BJ (cell line): ENCODE measurements around the gene NOX4. TPM values are rescaled to one million over a fixed set of nuclear protein-coding genes. Genes with fewer than 3 reads are reported as not detected.
A peak's percentile ranks its signal among the peaks of the same experiment; 100 is the strongest.

Source experiments
- CTCF ChIA-PET: fragments of 350-600 bp; formaldehyde crosslinking; extraction: SDS; loops from one replicate; lab custom pipeline; 2021; ENCODE audit warnings: antibody characterized with exemption, inconsistent platforms; lab: Yijun Ruan, JAX
- POLR2A ChIA-PET: fragments of 300-600 bp; sonication (Branson Sonifier 250); formaldehyde crosslinking; extraction: SDS; loops from one replicate; lab custom pipeline; 2021; ENCODE audit warnings: antibody characterized with exemption; lab: Charles Lee
- DNase-seq: peaks from one replicate; pipeline ENCODE4 v3.0.0-alpha.2; 2011; ENCODE audit warnings: low read depth
- H3K27me3 ChIP-seq: 2 replicates; pipeline ENCODE4 v1.6.0; 2011; ENCODE audit warnings: low read length; ENCODE audit not compliant: control insufficient read depth, insufficient read depth
- H3K36me3 ChIP-seq: 2 replicates; pipeline ENCODE4 v1.5.1; 2011; ENCODE audit warnings: low read length; ENCODE audit not compliant: control insufficient read depth, insufficient read depth
- H3K4me3 ChIP-seq: 2 replicates; pipeline ENCODE4 v1.5.1; 2011; ENCODE audit warnings: low read depth, mild to moderate bottlenecking, control low read depth, low read length
- CTCF ChIP-seq: IDR thresholded peaks from 2 replicates; pipeline ENCODE4 v1.5.1; 2011; ENCODE audit warnings: low read depth, mild to moderate bottlenecking, control low read depth, inconsistent platforms, low read length, moderate library complexity; ENCODE audit not compliant: insufficient read depth
- polyA minus RNA-seq: library from RNA; depleted of rRNA, polyadenylated mRNA; stranded (reverse); fragments of >200 nt; gene quantifications from 2 replicates; pipeline ENCODE4 v1.2.3, GENCODE V29; 2011; rRNA and poly(A)+ RNA removed
- polyA plus RNA-seq: library from polyadenylated mRNA; depleted of rRNA; stranded (reverse); fragments of >200 nt; gene quantifications from 2 replicates; pipeline ENCODE4 v1.2.3, GENCODE V29; 2011; rRNA removed

Gene NOX4
- polyA plus RNA-seq (3.7 and 7.0 TPM in 2 replicates), polyA minus RNA-seq (3.3 and 6.7 TPM in 2 replicates)

GRCh38 chr11:89490981-89491690 lies at the start of gene NOX4:
Gene NOX4, minus strand, starts transcription at chr11:89491375. Its CDS starts 129 bp downstream, at chr11:89491246.
- POLR2A ChIA-PET: interaction anchor here (0.7 kb wide), 1 partner anchor 1622 kb away, joined by 5 read pairs; no protein-coding TSS in a partner anchor
- DNase-seq: no peak
- Histone ChIP-seq H3K36me3 (no peaks in the 10 kb centered on the region), H3K27me3 (no peaks in the 10 kb centered on the region), H3K4me3 (peak within 1 kb of the TSS; percentile 40)
- no peak for TF ChIP-seq CTCF
- CTCF ChIA-PET: interaction anchor here (0.6 to 1.2 kb wide), 2 partner anchors 10 to 36 kb away, joined by 3 to 4 read pairs; no protein-coding TSS in a partner anchor

- no peak for TF ChIP-seq CTCF
- ChIA-PET CTCF (no interaction called here), POLR2A (no interaction called here)
- Histone ChIP-seq H3K4me3 (no peak overlapping the region), H3K27me3 (no peaks in the 10 kb centered on the region), H3K36me3 (no peaks in the 10 kb centered on the region)
- no peak for DNase-seq
Observed at GRCh38 chr11:89540826-89541225, 49.7 kb upstream of the NOX4 start.

- DNase-seq: no peak
- no peak for TF ChIP-seq CTCF
- Histone ChIP-seq H3K27me3 (no peaks in the 10 kb centered on the region), H3K36me3 (no peaks in the 10 kb centered on the region), H3K4me3 (no peak overlapping the region)
- ChIA-PET CTCF (no interaction called here), POLR2A (no interaction called here)
Observed at GRCh38 chr11:89537936-89538335, 46.8 kb upstream of the NOX4 start.

GRCh38 chr11:89536926-89537325 lies 45.8 kb upstream of the NOX4 start:
- ChIA-PET POLR2A (no interaction called here), CTCF (no interaction called here)
- no peak for DNase-seq
- Histone ChIP-seq H3K4me3 (no peak overlapping the region), H3K27me3 (no peaks in the 10 kb centered on the region), H3K36me3 (no peaks in the 10 kb centered on the region)
- TF ChIP-seq CTCF: no peak

- Histone ChIP-seq H3K36me3 (no peaks in the 10 kb centered on the region), H3K27me3 (no peaks in the 10 kb centered on the region), H3K4me3 (no peak overlapping the region)
- no peak for DNase-seq
- POLR2A ChIA-PET: no interaction called here
- CTCF ChIA-PET: no interaction called here
- no peak for TF ChIP-seq CTCF
Observed at GRCh38 chr11:89535221-89535620, 44.0 kb upstream of the NOX4 start.
